Endothelial cell of umbilical vein (primary cell): ENCODE data around the gene BUD13. TPM values are rescaled to one million over a fixed set of nuclear protein-coding genes. Genes with fewer than 3 reads are reported as not detected.

Source experiments
- BruUV-seq: library from RNA; stranded (reverse); fragments of 400-500 nt; replicated peaks from 2 replicates; lab custom pipeline; 2021; lab: Mats Ljungman, UMichigan
- CTCF ChIA-PET: fragments of 300-600, 350-600 bp; sonication (Branson Sonifier 250); formaldehyde crosslinking; loops from one replicate; lab custom pipeline; 2021; ENCODE audit warnings: antibody characterized with exemption, inconsistent platforms; lab: Charles Lee
- POLR2A ChIA-PET: fragments of 300-600, 350-600 bp; sonication (Branson Sonifier 250); formaldehyde crosslinking; loops from one replicate; lab custom pipeline; 2021; ENCODE audit warnings: antibody characterized with exemption, inconsistent platforms; lab: Charles Lee
- DNase-seq: peaks from one replicate; pipeline ENCODE4 v3.0.0-alpha.2; 2011; ENCODE audit warnings: low read depth, low spot score
- FAIRE-seq: peaks from 2 replicates; lab custom pipeline; 2011; peaks lifted over from hg19 to GRCh38; lab: Jason Lieb, UNC
- H2AFZ ChIP-seq: 2 replicates; pipeline ENCODE4 v1.6.0; 2012; ENCODE audit warnings: low read depth, low read length, control low read depth, inconsistent platforms
- H3K27ac ChIP-seq: 2 replicates; pipeline ENCODE4 v1.5.1; 2011; ENCODE audit warnings: low read depth, mild to moderate bottlenecking, control low read depth, low read length, moderate library complexity; ENCODE audit not compliant: insufficient read depth
- H3K27me3 ChIP-seq, 2 experiments: 2 replicates each; pipeline versions ENCODE4 v1.6.0 to v1.6.1; 2011; ENCODE audit warnings: low read length in 2 of 2, mixed read lengths in 1 of 2; ENCODE audit not compliant: control insufficient read depth in 2 of 2, insufficient read depth in 2 of 2
- H3K36me3 ChIP-seq, 2 experiments: 2 replicates in 1 of 2; 3 replicates in 1 of 2; pipeline ENCODE4 v1.5.1; 2011; ENCODE audit warnings: low read length in 2 of 2, mild to moderate bottlenecking in 1 of 2, moderate library complexity in 1 of 2; ENCODE audit not compliant: control insufficient read depth in 2 of 2, insufficient read depth in 2 of 2; ENCODE audit errors: extremely low read depth in 1 of 2
- H3K4me1 ChIP-seq: 3 replicates; pipeline ENCODE4 v1.5.1; 2011; ENCODE audit warnings: mild to moderate bottlenecking, low read length; ENCODE audit not compliant: control insufficient read depth, insufficient read depth; ENCODE audit errors: extremely low read depth
- H3K4me2 ChIP-seq: 2 replicates; pipeline ENCODE4 v1.6.1; 2011; ENCODE audit warnings: low read length, control low read depth, mixed read lengths; ENCODE audit not compliant: insufficient read depth
- H3K4me3 ChIP-seq, 3 experiments: fragments of 200-600 bp in 1 of 3; sonication (generic), shearing (Covaris generic) in 1 of 3; replicated peaks in 1 of 3; 2 replicates each; pipeline ENCODE4 v1.5.1; 2011 to 2016; ENCODE audit warnings: control low read depth in 3 of 3, low read length in 3 of 3, mild to moderate bottlenecking in 2 of 3, inconsistent platforms in 1 of 3, low read depth in 1 of 3, moderate library complexity in 1 of 3; ENCODE audit not compliant: insufficient read depth in 1 of 3
- H3K79me2 ChIP-seq: 2 replicates; pipeline ENCODE4 v1.6.0; 2012; ENCODE audit warnings: low read length, inconsistent platforms; ENCODE audit not compliant: control insufficient read depth, insufficient read depth
- H3K9ac ChIP-seq: replicated peaks from 2 replicates; pipeline ENCODE3; 2011; ENCODE audit warnings: low read length, control low read depth; ENCODE audit not compliant: insufficient read depth; ENCODE audit errors: extremely low read depth
- H3K9me1 ChIP-seq: replicated peaks from 3 replicates; pipeline ENCODE4 v1.6.0; 2011; ENCODE audit warnings: mild to moderate bottlenecking, low read length; ENCODE audit not compliant: control insufficient read depth, insufficient read depth; ENCODE audit errors: extremely low read depth
- H3K9me3 ChIP-seq: replicated peaks from 2 replicates; pipeline ENCODE4 v1.5.1; 2012; ENCODE audit warnings: low read length, inconsistent platforms; ENCODE audit not compliant: control insufficient read depth, insufficient read depth
- H4K20me1 ChIP-seq: replicated peaks from 2 replicates; pipeline ENCODE3; 2011; ENCODE audit warnings: mild to moderate bottlenecking, low read length; ENCODE audit not compliant: control insufficient read depth, insufficient read depth; ENCODE audit errors: extremely low read depth
- CTCF ChIP-seq, 2 donors: IDR thresholded peaks; 1 replicate in 1 of 2; 2 replicates in 1 of 2; pipeline ENCODE4 v1.5.1; 2011; ENCODE audit warnings: low read length in 2 of 2, mild to moderate bottlenecking in 2 of 2, moderate library complexity in 2 of 2, control low read depth in 1 of 2, inconsistent platforms in 1 of 2, low read depth in 1 of 2; ENCODE audit not compliant: insufficient read depth in 1 of 2; ENCODE audit errors: extremely low read depth in 1 of 2
- EZH2 ChIP-seq: IDR thresholded peaks from 2 replicates; pipeline ENCODE4 v1.6.1; 2012; ENCODE audit warnings: borderline replicate concordance, low read depth, mild to moderate bottlenecking, moderate library complexity, low read length, inconsistent platforms; ENCODE audit not compliant: severe bottlenecking
- FOS ChIP-seq: IDR thresholded peaks from 2 replicates; pipeline ENCODE4 v1.6.1; 2011; ENCODE audit warnings: mild to moderate bottlenecking, low read length, moderate library complexity, borderline replicate concordance; ENCODE audit not compliant: insufficient read depth
- GATA2 ChIP-seq: IDR thresholded peaks from 2 replicates; pipeline ENCODE4 v1.7.0; 2011; ENCODE audit warnings: low read depth, mild to moderate bottlenecking, moderate library complexity, mixed read lengths, low read length; ENCODE audit not compliant: insufficient read length, insufficient read depth
- JUN ChIP-seq: IDR thresholded peaks from 2 replicates; pipeline ENCODE4 v1.6.1; 2011; ENCODE audit warnings: borderline replicate concordance, low read depth; ENCODE audit not compliant: insufficient read length, insufficient read depth
- MAX ChIP-seq: IDR thresholded peaks from 2 replicates; pipeline ENCODE4 v1.6.1; 2011; ENCODE audit not compliant: insufficient read depth, insufficient read length
- MYC ChIP-seq: IDR thresholded peaks from one replicate; pipeline ENCODE4 v1.6.1; 2011; ENCODE audit warnings: mild to moderate bottlenecking, low read depth, low read length
- POLR2A ChIP-seq: IDR thresholded peaks from 2 replicates; pipeline ENCODE4 v1.6.1; 2012; ENCODE audit warnings: low read depth, mild to moderate bottlenecking, control low read depth, low read length
- POLR2AphosphoS5 ChIP-seq: IDR thresholded peaks from 2 replicates; pipeline ENCODE4 v1.6.1; 2012; ENCODE audit warnings: low read depth, mild to moderate bottlenecking, control low read depth, low read length, moderate library complexity; ENCODE audit not compliant: insufficient read depth
- dilution Hi-C: fragments of 300-500 bp; cut with MboI; formaldehyde crosslinking; loops from one replicate; pipeline ENCODE4 v1.15.0; 2019; ENCODE audit warnings: low sequenced_read_pairs; ENCODE audit not compliant: extremely low pct_ligation_motif_present
- intact Hi-C: fragments of 100-400 bp; cut with micrococcal nuclease; formaldehyde crosslinking; loops from one replicate; pipeline ENCODE4 v1.10.0; 2022
- polyA plus RNA-seq, 4 experiments: library from polyadenylated mRNA; depleted of rRNA in 3 of 4; stranded (reverse) in 3 of 4; unstranded in 1 of 4; fragments of >200 nt; gene quantifications; 2 replicates each; pipeline versions ENCODE4 v1.2.1 to v1.2.3, GENCODE V29; 2011 to 2012; ENCODE audit warnings: missing spikeins in 1 of 4
- total RNA-seq: library from RNA; stranded (reverse); gene quantifications from 2 replicates; pipeline ENCODE4 v1.2.3, GENCODE V29; 2021

Gene BUD13
- total and polyA plus RNA-seq, 2 donors (not counting 3 experiments of a cell fraction or from before 2014, with no cell fraction given), result 18.8 to 21.8 TPM

GRCh38 chr11:116724813-116725212 lies 48.0 kb downstream of the BUD13 start:
- CTCF ChIA-PET, result interaction anchor here (3.2 kb wide), 1 partner anchor 7 kb away, joined by 14 read pairs; no protein-coding TSS in a partner anchor
- Histone ChIP-seq H3K9me3 (no peaks in the 10 kb centered on the region), H3K27ac (no peak overlapping the region), H3K79me2 (no peaks in the 10 kb centered on the region), H3K36me3 (no peaks in the 10 kb centered on the region), H3K27me3 (peaks cover 6% of the 10 kb centered on the region in 2 experiments), H3K4me2 (no peak overlapping the region), H3K4me3 (no peak overlapping the region), H2AFZ (no peak overlapping the region), H3K9ac (no peak overlapping the region), H3K4me1 (no peaks in the 10 kb centered on the region), H4K20me1 (no peaks in the 10 kb centered on the region), H3K9me1 (no peaks in the 10 kb centered on the region)
- dilution Hi-C loops (no loop called here), intact Hi-C loops (no loop called here)
- no peak for TF ChIP-seq POLR2A
- no peak for TF ChIP-seq FOS
- TF ChIP-seq POLR2AphosphoS5, result no peak
- no peak for TF ChIP-seq EZH2
- no peak for TF ChIP-seq MAX
- TF ChIP-seq CTCF (IDR thresholded peaks at IDR 0.05; ENCODE audit: extremely low read depth in 1 of 2, insufficient read depth in 1 of 2, low read depth in 1 of 2, low read length in 2 of 2), result no peak
- TF ChIP-seq MYC, result no peak
- TF ChIP-seq JUN, result no peak
- TF ChIP-seq GATA2, result no peak
- no TSS peak for BruUV-seq
- no peak for DNase-seq
- POLR2A ChIA-PET, result no interaction called here
- no peak for FAIRE-seq
